GM12878 (cell line): ENCODE measurements around the gene CACNA2D3. TPM values are rescaled to one million over a fixed set of nuclear protein-coding genes. Genes with fewer than 3 reads are reported as not detected.

Experiments
- ATAC-seq: fragments of 200-7000 bp; cut with Tn5 transposase; 3 replicates; pipeline ENCODE4 v1.9.1; 2020; ENCODE audit warnings: mild to moderate bottlenecking, moderate library complexity
- BruUV-seq: library from RNA; stranded (reverse); fragments of 400-500 nt; replicated peaks from 2 replicates; lab custom pipeline; 2021; lab: Mats Ljungman, UMichigan
- CTCF ChIA-PET: fragments of 300-600 bp; sonication (Branson Sonifier 250); formaldehyde crosslinking; extraction: SDS; loops from one replicate; lab custom pipeline; 2021; ENCODE audit warnings: inconsistent platforms; lab: Yijun Ruan, JAX
- POLR2A ChIA-PET: fragments of 350-600 bp; formaldehyde crosslinking; extraction: SDS; loops from one replicate; lab custom pipeline; 2021; ENCODE audit warnings: inconsistent platforms; lab: Charles Lee
- RAD21 ChIA-PET: fragments of 300-600 bp; sonication (Branson Sonifier 250); formaldehyde crosslinking; loops from one replicate; lab custom pipeline; 2023; ENCODE audit warnings: antibody characterized with exemption; ENCODE audit not compliant: unreplicated experiment; lab: Charles Lee
- SMC1A ChIA-PET: fragments of 300-600 bp; sonication (Branson Sonifier 250); formaldehyde crosslinking; loops from one replicate; lab custom pipeline; 2023; ENCODE audit not compliant: unreplicated experiment, uncharacterized antibody; lab: Charles Lee
- DNase-seq: peaks from one replicate; pipeline ENCODE4 v3.0.0-alpha.2; 2011; ENCODE audit warnings: low read depth, low spot score
- FAIRE-seq: peaks from 3 replicates; lab custom pipeline; 2011; peaks lifted over from hg19 to GRCh38; lab: Jason Lieb, UNC
- H2AFZ ChIP-seq: 2 replicates; pipeline ENCODE4 v1.6.0; 2011; ENCODE audit warnings: low read depth, low read length, control low read depth; ENCODE audit not compliant: control insufficient read depth
- H3K27ac ChIP-seq: 2 replicates; pipeline ENCODE4 v1.5.1; 2011; ENCODE audit warnings: control low read depth; ENCODE audit not compliant: control insufficient read depth, insufficient read depth
- H3K27me3 ChIP-seq, 2 experiments: replicated peaks in 1 of 2; 2 replicates each; pipeline versions ENCODE4 v1.6.0 to v1.6.1; 2011; ENCODE audit warnings: low read length in 1 of 2; ENCODE audit not compliant: control insufficient read depth in 2 of 2, insufficient read depth in 2 of 2
- H3K36me3 ChIP-seq, 2 experiments: 2 replicates each; pipeline ENCODE4 v1.5.1; 2011; ENCODE audit warnings: low read length in 1 of 2; ENCODE audit not compliant: control insufficient read depth in 2 of 2, insufficient read depth in 2 of 2
- H3K4me1 ChIP-seq: 2 replicates; pipeline ENCODE4 v1.6.1; 2011; ENCODE audit warnings: mild to moderate bottlenecking, low read length, moderate library complexity, mixed read lengths; ENCODE audit not compliant: control insufficient read depth, insufficient read depth
- H3K4me2 ChIP-seq: 2 replicates; pipeline ENCODE4 v1.6.0; 2011; ENCODE audit warnings: control low read depth; ENCODE audit not compliant: control insufficient read depth, insufficient read depth
- H3K4me3 ChIP-seq: fragments of 200-600 bp; sonication (generic); 2 replicates; pipeline ENCODE4 v1.5.1; 2016
- H3K79me2 ChIP-seq: 2 replicates; pipeline ENCODE4 v1.6.0; 2011; ENCODE audit warnings: low read length; ENCODE audit not compliant: control insufficient read depth, insufficient read depth
- H3K9ac ChIP-seq: 2 replicates; pipeline ENCODE4 v1.8.0; 2011; ENCODE audit warnings: low read length, control low read depth, mixed read lengths; ENCODE audit not compliant: control insufficient read depth, insufficient read depth
- H3K9me3 ChIP-seq: replicated peaks from 3 replicates; pipeline ENCODE4 v1.5.1; 2011; ENCODE audit warnings: mild to moderate bottlenecking, low read length; ENCODE audit not compliant: control insufficient read depth, insufficient read depth
- H4K20me1 ChIP-seq: 2 replicates; pipeline ENCODE4 v1.6.0; 2011; ENCODE audit not compliant: control insufficient read depth, insufficient read depth
- CTCF ChIP-seq, 3 experiments: IDR thresholded peaks in 2 of 3; conservative IDR thresholded peaks in 1 of 3; 2 replicates each; pipeline ENCODE4 v1.5.1; 2011; ENCODE audit warnings: low read depth in 3 of 3, low read length in 3 of 3, mild to moderate bottlenecking in 3 of 3, control low read depth in 2 of 3, moderate library complexity in 2 of 3, inconsistent platforms in 1 of 3, mixed read lengths in 1 of 3; ENCODE audit not compliant: control insufficient read depth in 2 of 3, insufficient read depth in 1 of 3; ENCODE audit errors: extremely low read depth in 1 of 3
- CUX1 ChIP-seq: IDR thresholded peaks from 2 replicates; pipeline ENCODE4 v1.6.1; 2012; ENCODE audit warnings: improper control_type of control experiment, low read depth, low read length; ENCODE audit not compliant: insufficient replicate concordance
- KLF5 ChIP-seq: fragments of 450-650 bp; IDR thresholded peaks from 2 replicates; pipeline ENCODE4 v1.6.1; 2014; ENCODE audit warnings: mild to moderate bottlenecking; ENCODE audit not compliant: partially characterized antibody
- PML ChIP-seq: IDR thresholded peaks from 2 replicates; pipeline ENCODE4 v1.6.1; 2012; ENCODE audit warnings: low read length, inconsistent platforms
- SKIL ChIP-seq: fragments of 450-650 bp; IDR thresholded peaks from 2 replicates; pipeline ENCODE4 v1.6.1; 2017; ENCODE audit warnings: mild to moderate bottlenecking, low read depth, inconsistent platforms; ENCODE audit not compliant: poor library complexity, severe bottlenecking
- SMC3 ChIP-seq: IDR thresholded peaks from 2 replicates; pipeline ENCODE4 v1.6.1; 2011; ENCODE audit warnings: low read length, improper control_type of control experiment, borderline replicate concordance
- ZBTB11 ChIP-seq: fragments of 450-650 bp; formaldehyde crosslinking; IDR thresholded peaks from 2 replicates; pipeline ENCODE4 v1.5.0; 2022; ENCODE audit warnings: mild to moderate bottlenecking, missing genetic modification characterization
- WGBS: methylation state at CpG from one replicate; pipeline ENCODE4 v1.1.6; 2016; ENCODE audit warnings: low lambda C conversion rate; ENCODE audit not compliant: insufficient replicate concordance, insufficient coverage; ENCODE audit errors: missing lambda C conversion rate; 5-methylcytosine and 5-hydroxymethylcytosine counted together
- in situ Hi-C: fragments of 300-500 bp; cut with MboI; formaldehyde crosslinking; loops from 9 replicates; pipeline ENCODE4 v1.14.3; 2018; ENCODE audit warnings: mixed read lengths
- intact Hi-C: fragments of 100-400 bp; cut with micrococcal nuclease; formaldehyde crosslinking; loops from one replicate; pipeline ENCODE4 v1.14.2; 2022; ENCODE audit not compliant: unreplicated experiment
- polyA plus RNA-seq, 11 experiments: library from polyadenylated mRNA; depleted of rRNA in 4 of 11; unstranded in 6 of 11; stranded (reverse) in 5 of 11; fragments of >200 nt; fragmentation: Nextera tagmentation in 4 of 11; fragmentation: Illumina TruSeq in 1 of 11; extraction: Ambion mirVana in 4 of 11; extraction: Trizol in 1 of 11; gene quantifications; 1 replicate in 1 of 11; 2 replicates in 10 of 11; pipeline versions ENCODE4 v1.2.1 to v1.2.3, GENCODE V29; 2011 to 2016; ENCODE audit warnings: inconsistent platforms in 2 of 11, missing spikeins in 2 of 11, low read depth in 1 of 11
- total RNA-seq, 4 experiments: library from RNA; depleted of rRNA in 3 of 4; stranded (reverse); fragments of >200 nt in 3 of 4; fragmentation: Illumina TruSeq in 1 of 4; extraction: Trizol in 1 of 4; gene quantifications; 2 replicates each; pipeline versions ENCODE4 v1.2.1 to v1.2.3, GENCODE V29; 2013 to 2021

Gene CACNA2D3
- total and polyA plus RNA-seq, 10 of the 15 experiments (the other 5 are each of a cell fraction or from before 2014, with no cell fraction given), result not detected

GRCh38 chr3:54853573-54854404 lies 731.4 kb downstream of the CACNA2D3 start:
- DNase-seq (no peak), FAIRE-seq (no peak), ATAC-seq (peak; percentile 98)
- H3K36me3 ChIP-seq, result no peaks in the 10 kb centered on the region
- no peaks in the 10 kb centered on the region for H3K9me3 ChIP-seq
- ChIA-PET SMC1A (interaction anchor here (0.6 kb wide), 1 partner anchor 1277 kb away, joined by 3 read pairs; no protein-coding TSS in a partner anchor), POLR2A (no interaction called here), RAD21 (interaction anchor here (1.3 kb wide), 1 partner anchor 327 kb away, joined by 6 read pairs; no protein-coding TSS in a partner anchor), CTCF (interaction anchor here (0.6 to 2.0 kb wide), 14 partner anchors 8 to 1396 kb away, joined by 3 to 10 read pairs (median 3); no protein-coding TSS in a partner anchor)
- H4K20me1 ChIP-seq, result no peaks in the 10 kb centered on the region
- H3K79me2 ChIP-seq, result no peaks in the 10 kb centered on the region
- 14% methylated on average over 20 of the region's 20 CpGs for WGBS
- H3K4me2 ChIP-seq, result no peak overlapping the region
- no TSS peak for BruUV-seq
- no peak overlapping the region for H3K27ac ChIP-seq
- intact Hi-C loops (loop anchor here (1.0 to 10.0 kb wide), 6 partner anchors 328 to 1397 kb away; partner anchors contain the start of gene WNT5A), in situ Hi-C loops (loop anchor here (10.0 kb wide), 3 partner anchors 321 to 1401 kb away; no protein-coding TSS in a partner anchor)
- H2AFZ ChIP-seq, result no peak overlapping the region
- H3K27me3 ChIP-seq, result no peaks in the 10 kb centered on the region
- H3K9ac ChIP-seq, result no peak overlapping the region
- H3K4me1 ChIP-seq, result no peaks in the 10 kb centered on the region
- no peak overlapping the region for H3K4me3 ChIP-seq
- TF ChIP-seq SMC3, result peak; percentile 76
- no peak for TF ChIP-seq KLF5
- TF ChIP-seq SKIL, result no peak
- no peak for TF ChIP-seq PML
- TF ChIP-seq CUX1, result no peak
- TF ChIP-seq CTCF (IDR thresholded peaks at IDR 0.05 in 2 of 3, conservative IDR thresholded peaks at IDR 0.05 in 1 of 3; ENCODE audit: control insufficient read depth in 2 of 3, extremely low read depth in 1 of 3, insufficient read depth in 1 of 3, low read depth in 3 of 3, low read length in 3 of 3), result peak; percentile 76 to 90 (median 81)
- TF ChIP-seq ZBTB11 (CRISPR knock-in tag), result no peak
